GM12801 (cell line): ENCODE measurements around the gene CDK17.

Source experiments
- CTCF ChIP-seq: IDR thresholded peaks from one replicate; pipeline ENCODE4 v1.5.1; 2011; ENCODE audit warnings: control low read depth; ENCODE audit not compliant: insufficient read length; ENCODE audit errors: extremely low read depth

The CDK17 gene

GRCh38 chr12:96438330-96438729 is 38.1 kb upstream of the CDK17 start:
- TF ChIP-seq CTCF, result no peak

GRCh38 chr12:96437171-96437445 is 36.9 kb upstream of the CDK17 start:
- no peak for TF ChIP-seq CTCF

GRCh38 chr12:96436366-96437170 is 36.3 kb upstream of the CDK17 start:
- no peak for TF ChIP-seq CTCF

DNA sequence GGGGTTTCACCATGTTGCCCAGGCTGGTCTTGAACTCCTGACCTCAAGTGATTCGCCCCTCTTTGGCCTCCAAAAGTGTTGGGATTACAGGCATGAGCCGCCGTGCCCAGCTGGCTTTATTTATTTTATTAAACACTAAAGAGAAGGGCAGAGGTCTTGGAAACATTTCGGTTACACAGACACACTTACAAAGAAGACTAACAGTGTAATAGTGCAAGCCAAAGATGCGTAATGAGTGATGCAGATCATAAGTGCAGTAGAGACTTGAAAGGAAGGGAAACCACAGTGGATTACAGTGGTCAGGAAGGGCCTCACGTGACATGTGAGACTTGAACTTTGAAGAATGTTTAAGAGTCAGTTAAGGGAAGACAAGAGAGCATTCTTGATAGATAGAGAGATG is 33.9 kb upstream of the CDK17 start:
- TF ChIP-seq CTCF, result no peak

DNA sequence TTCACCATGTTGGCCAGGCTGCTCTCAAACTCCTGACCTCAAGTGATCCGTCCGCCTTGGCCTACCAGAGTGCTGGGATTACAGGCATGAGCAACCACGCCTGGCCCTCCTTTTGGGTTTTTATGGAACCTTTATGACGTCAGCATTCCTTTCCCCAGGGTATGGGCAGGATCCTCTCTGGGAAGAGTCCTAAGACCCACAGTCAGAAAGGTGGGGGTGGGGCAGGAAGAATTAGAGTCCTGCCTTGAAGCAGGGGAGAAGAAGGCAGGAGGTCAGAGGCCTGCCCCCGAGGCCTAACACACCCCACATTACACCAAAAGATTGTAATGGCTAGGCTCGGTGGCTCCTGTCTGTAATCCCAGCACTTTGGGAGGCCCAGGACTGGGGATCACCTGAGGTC is 30.8 kb upstream of the CDK17 start:
- no peak for TF ChIP-seq CTCF

GRCh38 chr12:96427269-96427729 is 27.1 kb upstream of the CDK17 start:
- TF ChIP-seq CTCF, result no peak

- TF ChIP-seq CTCF, result no peak
These were observed 25.7 kb upstream of the CDK17 start for GRCh38 chr12:96425951-96426350.
